SK-N-SH treated with all-trans-retinoic acid at 6 μM for 48 hours (cell line): Measurements from ENCODE around the gene RFFL.

Source experiments
- OSR1 ChIP-seq: fragments of 250-450 bp; sonication (Bioruptor Pico); IDR thresholded peaks from 2 replicates; pipeline ENCODE4 v1.8.0; 2022; ENCODE audit warnings: moderate library complexity, mild to moderate bottlenecking, inconsistent platforms
- TF ChIP-seq, protein P1 (sequence below): fragments of 250-450 bp; sonication (Bioruptor Pico); IDR thresholded peaks from 2 replicates; pipeline ENCODE4 v1.5.0; 2020; ENCODE audit warnings: mild to moderate bottlenecking, moderate library complexity

DNA sequence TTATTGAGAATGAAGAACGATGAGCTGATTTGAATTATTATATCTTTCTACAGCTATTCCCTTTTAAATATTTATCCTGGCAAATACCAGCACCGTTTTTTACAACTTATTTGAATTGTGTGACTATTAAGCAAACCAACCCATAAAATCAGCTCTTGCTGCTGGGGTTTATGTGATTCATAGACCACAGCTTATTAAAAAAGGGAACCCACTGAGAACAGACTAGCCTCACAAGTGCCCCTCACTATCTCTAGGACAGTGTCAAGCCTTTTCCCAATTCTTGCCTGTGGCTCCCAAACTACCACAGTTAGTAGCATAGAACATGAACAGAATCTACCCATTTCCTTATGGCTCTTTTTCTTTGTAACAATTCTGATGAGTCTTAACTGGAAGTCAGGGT, 89.3 kb downstream of the RFFL start:
- TF ChIP-seq, protein P1, sequence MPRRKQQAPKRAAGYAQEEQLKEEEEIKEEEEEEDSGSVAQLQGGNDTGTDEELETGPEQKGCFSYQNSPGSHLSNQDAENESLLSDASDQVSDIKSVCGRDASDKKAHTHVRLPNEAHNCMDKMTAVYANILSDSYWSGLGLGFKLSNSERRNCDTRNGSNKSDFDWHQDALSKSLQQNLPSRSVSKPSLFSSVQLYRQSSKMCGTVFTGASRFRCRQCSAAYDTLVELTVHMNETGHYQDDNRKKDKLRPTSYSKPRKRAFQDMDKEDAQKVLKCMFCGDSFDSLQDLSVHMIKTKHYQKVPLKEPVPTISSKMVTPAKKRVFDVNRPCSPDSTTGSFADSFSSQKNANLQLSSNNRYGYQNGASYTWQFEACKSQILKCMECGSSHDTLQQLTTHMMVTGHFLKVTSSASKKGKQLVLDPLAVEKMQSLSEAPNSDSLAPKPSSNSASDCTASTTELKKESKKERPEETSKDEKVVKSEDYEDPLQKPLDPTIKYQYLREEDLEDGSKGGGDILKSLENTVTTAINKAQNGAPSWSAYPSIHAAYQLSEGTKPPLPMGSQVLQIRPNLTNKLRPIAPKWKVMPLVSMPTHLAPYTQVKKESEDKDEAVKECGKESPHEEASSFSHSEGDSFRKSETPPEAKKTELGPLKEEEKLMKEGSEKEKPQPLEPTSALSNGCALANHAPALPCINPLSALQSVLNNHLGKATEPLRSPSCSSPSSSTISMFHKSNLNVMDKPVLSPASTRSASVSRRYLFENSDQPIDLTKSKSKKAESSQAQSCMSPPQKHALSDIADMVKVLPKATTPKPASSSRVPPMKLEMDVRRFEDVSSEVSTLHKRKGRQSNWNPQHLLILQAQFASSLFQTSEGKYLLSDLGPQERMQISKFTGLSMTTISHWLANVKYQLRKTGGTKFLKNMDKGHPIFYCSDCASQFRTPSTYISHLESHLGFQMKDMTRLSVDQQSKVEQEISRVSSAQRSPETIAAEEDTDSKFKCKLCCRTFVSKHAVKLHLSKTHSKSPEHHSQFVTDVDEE (CRISPR knock-in tag) = no peak
- TF ChIP-seq OSR1 = no peak
